Measurements from ENCODE around the gene ADRA2B.

Gene ADRA2B

GRCh38 chr2:96105152-96105915, 11.0 kb downstream of the ADRA2B start:
- no peak for DNase-seq (ENCODE audit: low spot score)

DNA sequence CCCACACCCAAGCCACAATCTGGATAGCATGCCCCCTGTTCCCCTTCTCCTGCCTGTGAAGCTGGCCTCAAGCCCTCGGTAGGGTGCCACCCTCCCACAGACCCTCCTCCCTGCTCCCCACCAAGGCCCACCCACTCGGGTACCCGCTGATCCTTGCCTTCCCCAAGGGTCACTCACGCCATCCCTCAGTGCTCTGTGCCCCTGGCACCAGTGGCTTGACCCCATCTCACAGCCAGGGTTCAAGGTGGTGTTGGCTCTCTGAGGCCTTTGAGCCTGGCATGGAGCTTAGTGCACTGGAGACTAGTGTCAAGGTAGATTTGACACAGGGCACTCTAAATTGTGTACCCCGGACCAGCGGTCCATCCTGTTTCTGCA, 11.9 kb downstream of the ADRA2B start:
- no peak for DNase-seq (ENCODE audit: low spot score)

DNA sequence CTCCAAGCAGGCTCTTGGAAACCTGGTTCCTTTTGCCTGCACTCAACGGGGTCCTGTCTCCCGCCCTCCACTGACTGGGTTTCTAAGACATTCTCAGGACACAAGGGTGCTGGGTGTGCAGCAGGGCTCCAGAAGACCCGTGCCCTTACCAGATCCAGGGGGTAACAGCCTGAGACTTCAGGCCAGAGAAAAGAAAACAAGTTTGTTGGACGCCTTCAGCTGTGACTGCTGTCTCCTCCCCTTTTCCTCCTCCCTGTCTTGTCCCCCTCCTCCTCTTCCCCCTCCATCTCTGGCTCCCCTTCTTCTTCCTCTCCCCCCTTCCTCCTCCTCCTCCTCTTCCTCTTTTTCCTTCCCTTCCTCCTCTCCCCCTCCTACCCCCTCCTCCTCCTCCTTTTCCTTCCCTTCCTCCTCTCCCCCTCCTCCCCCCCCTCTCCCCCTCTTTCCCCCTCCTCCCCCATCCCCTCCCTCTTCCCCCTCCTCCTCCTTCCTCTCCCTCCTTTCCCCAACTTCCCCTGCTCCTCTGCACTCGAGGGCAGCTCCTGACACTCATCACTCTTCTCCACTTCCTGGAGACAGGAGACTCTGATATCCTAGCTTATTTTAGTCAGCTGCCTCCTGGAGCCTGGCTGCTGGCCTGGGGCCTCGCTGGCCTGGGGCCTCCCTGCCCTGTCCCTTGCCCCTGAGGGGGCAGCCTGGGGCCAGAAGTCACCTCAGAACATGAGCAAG, 12.4 kb downstream of the ADRA2B start:
- DNase-seq (ENCODE audit: low spot score), result no peak

DNA sequence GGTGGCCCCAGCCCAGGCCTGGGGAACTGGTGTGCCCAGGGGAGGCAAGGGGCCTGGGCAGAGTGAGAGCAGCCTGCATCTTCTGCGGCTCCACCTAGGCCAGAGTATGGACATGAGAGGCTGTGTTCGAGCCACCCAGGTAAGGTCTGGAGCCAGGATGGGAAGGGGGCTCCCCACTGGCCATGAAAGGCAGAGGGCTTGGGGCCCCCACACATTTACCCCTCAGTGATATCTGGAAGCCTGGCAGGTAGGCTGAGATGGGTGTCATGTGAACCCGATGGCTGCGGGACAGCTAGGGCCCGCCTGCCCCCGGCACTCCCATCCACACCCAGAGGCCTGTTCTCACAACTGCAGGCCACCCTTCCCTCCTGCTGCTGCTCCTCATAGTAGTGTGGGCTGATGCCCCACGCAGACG, 13.2 kb downstream of the ADRA2B start:
- no peak for DNase-seq (ENCODE audit: low spot score)

DNA sequence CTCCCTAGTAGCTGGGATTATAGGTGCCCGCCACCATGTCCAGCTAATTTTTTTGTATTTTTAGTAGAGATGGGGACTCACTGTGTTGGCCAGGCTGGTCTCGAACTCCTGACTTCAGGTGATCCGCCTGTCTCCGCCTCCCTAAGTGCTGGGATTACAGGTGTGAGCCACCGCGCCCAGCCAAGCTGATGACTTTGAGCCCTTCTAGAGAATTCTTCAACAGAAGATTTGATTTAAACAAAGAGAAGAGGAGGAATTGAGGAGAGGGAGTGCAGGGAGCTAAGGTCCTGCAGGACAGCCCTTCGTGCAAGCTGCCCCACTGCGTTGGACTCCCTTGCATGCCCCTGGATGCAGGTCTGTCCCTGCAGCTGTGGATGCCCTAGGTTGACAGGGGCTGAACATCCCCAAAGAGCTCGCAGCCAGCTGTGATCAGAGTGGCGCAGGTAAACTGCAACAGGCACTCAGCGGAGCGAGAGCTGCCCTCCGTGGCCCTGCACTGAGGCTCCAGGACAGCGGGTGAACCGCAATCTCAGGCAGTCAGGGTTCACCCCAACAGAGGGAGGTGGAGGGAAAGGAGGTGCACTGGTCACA, 13.7 kb downstream of the ADRA2B start:
- DNase-seq (ENCODE audit: low spot score), result no peak

- no peak for DNase-seq (ENCODE audit: low spot score)
Measured at GRCh38 chr2:96100893-96101304, 15.5 kb downstream of the ADRA2B start.

DNA sequence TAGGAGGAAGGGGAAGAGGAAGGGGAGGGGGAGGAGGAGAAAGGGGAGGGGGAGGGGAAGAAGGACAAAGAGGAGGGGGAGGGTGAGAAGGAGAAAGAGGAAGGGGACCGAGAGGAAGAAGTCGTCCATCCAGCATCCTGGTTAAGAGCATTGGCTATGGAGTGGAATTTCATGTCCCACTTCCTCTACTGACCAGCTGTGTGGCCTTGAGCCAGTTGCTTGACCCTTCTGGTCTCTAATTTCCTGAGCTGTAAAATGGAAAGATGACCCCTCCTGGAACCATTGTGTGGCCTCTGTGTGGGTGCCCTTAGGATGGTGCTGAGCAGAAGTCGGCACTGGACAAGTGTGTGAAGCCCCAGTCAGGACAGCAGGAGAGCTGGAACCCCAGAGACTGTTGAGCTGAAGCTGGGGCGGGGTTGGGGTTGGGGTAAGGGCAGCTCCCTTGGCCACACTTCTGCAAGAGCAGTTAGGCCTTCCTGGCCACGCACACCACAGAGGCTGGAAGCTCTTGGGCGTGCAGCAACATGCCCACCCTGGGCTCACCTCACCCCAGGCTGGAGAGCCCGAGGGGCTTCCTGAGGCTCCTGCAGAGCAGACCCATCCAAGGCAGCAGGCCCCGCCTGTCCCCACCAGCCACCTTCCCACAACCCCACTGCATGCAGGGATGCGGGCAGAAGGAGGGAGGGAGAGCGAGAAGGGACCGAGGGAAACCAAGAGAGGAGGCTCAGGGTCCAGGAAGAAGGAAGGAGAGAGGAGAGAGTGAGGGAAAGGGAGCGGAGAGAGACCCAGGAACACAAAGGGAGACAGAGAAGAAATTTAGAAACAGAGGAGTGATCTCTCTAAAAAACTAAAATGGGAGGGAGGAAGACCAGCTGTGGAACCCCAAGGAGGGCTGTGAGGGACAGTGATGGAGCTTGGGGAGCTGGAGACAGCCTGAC, 16.2 kb downstream of the ADRA2B start:
- DNase-seq (ENCODE audit: low spot score), result no peak

DNA sequence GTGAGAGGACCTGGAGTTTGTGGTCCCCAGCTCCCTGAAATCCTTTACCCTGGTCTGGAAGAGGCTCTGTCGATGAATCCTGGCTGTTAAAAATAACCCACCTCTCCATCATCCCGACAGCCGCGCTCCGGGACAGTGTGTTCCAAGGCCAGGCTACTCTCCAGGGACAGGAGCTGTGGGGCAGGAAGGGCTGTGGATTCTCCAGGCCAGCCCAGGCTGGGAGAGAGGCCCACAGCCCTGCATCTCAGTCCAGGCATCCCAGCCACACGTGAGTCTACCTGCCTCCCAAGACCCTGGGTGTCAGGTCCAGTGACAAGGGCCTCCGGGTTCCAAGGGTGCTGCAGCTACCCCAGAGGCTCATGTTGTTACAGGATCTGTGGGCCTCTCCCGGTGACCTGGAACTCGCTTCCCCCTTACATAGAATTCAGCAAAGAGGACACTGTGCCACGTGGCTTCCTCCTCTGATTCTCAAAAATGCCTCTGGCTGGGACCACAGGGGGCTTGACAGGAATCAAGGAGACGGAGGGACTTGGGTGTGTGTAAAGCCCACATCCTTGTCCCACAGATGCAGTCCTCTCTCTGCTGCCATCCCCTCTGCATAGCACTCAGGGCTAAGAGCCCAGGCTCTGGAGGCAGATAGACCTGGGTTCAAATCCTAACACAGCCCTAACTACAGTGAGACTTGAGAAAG, 17.3 kb downstream of the ADRA2B start:
- DNase-seq (ENCODE audit: low spot score), result no peak

DNA sequence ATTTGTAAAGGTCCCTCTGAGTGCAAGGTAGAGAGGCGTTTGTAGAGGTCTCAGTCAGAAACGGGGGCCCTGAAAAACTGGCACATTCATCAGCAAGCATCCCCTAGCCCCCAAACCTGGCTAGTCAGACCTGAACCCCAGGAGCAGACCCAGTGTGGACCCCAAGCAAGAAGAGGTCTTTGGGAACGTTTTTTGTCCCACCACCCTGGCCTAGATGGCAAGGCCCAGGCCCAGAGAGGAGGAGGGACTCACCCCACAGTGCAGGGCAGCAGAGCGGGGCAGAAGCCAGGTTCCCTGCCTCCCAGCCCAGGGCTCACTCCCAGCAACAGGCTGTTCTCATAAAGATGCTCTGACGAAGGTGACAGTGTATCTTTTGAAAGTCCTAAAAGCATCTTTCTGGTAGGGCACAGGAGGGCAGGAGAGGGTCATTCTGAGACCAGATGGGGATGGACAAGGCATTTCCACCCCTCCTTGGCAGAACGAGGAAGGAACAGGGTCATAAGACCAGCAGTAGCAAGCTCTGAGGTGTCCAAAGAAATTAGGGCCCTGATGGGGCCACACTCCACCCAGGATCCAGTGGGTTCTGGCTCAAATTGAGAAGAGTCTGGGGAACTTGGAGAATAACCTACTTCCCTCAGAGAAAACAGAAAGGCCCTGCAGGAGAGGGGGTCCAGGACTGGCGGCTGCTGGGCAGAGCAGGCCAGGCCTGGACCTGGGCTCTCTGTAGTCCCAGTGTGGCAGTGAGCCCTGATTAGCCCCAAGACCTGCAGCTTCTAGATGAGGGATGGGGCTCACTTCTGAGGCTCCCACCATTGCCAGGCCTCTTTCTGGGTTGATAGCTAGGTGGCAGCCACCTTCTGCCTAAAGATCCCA, 18.2 kb downstream of the ADRA2B start:
- no peak for DNase-seq (ENCODE audit: low spot score)

- DNase-seq (ENCODE audit: low spot score), result no peak
Measured at GRCh38 chr2:96097441-96097840, 18.9 kb downstream of the ADRA2B start.

- DNase-seq (ENCODE audit: low spot score), result no peak
Measured at GRCh38 chr2:96095116-96095636, 21.2 kb downstream of the ADRA2B start.

GRCh38 chr2:96093528-96093927, 22.8 kb downstream of the ADRA2B start:
- no peak for DNase-seq (ENCODE audit: low spot score)

- DNase-seq (ENCODE audit: low spot score), result no peak
Measured at GRCh38 chr2:96092951-96093350, 23.4 kb downstream of the ADRA2B start.

DNA sequence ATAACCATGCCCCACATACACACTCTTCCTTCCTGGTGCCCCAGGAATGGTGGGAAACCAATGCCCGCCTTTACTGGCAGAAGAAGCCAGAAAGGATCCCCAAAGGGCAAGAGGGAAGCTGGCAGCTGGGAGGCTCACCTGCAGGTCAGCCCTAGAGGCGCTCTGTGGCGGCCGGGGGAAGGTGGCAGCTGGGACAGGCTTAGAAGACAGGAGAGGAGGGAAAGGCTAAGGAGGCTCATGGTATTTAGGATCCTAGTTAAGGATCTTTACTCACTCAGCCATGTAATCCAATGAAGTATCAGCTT, 23.8 kb downstream of the ADRA2B start:
- no peak for DNase-seq (ENCODE audit: low spot score)

GRCh38 chr2:96091711-96092572, 24.4 kb downstream of the ADRA2B start:
- DNase-seq (ENCODE audit: low spot score), result no peak

DNA sequence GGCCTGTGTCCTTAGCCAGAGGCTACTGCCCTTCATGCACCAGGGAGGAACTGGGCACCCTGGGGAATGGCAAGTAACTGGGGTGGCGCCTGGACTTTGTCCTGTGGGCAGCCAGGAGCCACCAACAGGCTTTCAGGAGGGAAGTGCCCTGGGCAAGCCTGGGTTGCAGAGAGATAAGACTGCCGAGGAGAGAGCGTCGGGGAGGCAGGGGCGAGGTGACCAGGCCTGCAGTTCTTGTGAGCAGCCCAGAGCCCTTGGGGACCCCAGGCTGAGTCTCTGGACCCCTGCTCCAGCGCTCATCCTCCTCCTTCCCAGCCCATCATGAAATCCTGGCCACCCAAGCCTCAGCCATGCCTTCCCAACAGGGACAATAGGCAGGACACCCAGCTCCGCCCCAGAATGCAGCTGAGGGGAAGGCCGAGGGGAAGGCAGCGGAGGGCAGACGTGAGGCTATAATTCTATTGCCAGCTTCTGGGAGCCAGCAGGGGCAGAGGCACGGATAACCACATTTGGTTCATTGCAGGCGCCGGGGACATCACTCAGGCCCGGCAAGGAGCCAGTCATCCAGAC, 25.1 kb downstream of the ADRA2B start:
- DNase-seq (ENCODE audit: low spot score), result no peak

DNA sequence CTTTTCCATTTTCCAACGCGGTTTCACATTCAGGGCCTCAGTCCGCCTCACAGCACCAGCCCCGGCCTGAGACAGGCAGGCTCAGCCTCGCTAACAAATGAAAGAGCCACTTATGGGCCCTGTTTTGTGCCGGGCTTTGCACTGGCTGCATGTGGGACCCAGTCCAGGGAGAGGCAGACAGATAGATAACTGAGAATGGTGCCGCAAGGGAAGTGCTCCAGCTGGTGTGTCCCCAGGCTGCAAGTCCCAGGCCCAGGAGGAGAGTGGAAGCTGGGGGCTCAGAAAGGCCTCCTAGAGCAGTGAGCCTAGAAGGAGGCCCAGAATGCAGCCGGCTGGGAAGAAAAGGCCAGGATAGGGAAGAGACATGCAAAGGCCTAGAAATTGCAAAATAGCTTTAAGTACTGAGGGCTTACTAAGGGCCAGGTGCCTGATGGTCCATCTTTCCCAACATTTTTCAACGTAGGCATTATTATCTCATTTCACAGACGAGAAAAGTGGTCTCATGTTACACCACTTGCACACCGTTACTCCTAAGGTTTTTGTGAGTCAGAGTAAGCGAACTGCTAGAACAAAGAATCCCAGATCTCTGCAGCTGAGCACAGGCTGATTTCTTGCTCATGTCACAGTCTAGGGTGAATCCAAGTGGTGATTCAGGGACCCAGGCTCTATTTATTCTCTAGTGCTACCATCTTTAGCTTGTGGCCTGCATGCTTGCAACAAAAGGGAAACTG, 26.0 kb downstream of the ADRA2B start:
- peak; percentile 74 for DNase-seq (ENCODE audit: low spot score)
